SK-N-SH (cell line): ENCODE data around the gene AACS. TPM values are rescaled to one million over a fixed set of nuclear protein-coding genes. Genes with fewer than 3 reads are reported as not detected.

Experiments
- CTCF ChIA-PET: fragments of 300-600, 350-600 bp; formaldehyde crosslinking; extraction: SDS; loops from one replicate; lab custom pipeline; 2021; lab: Yijun Ruan, JAX
- POLR2A ChIA-PET: fragments of 350-600 bp; sonication (Branson Sonifier 250); formaldehyde crosslinking; extraction: SDS; loops from one replicate; lab custom pipeline; 2020; ENCODE audit warnings: antibody characterized with exemption, inconsistent platforms; lab: Yijun Ruan, JAX
- DNase-seq: peaks from one replicate; pipeline ENCODE4 v3.0.0; 2012
- H2AFZ ChIP-seq: fragments of 200-600 bp; sonication (generic); 2 replicates; pipeline ENCODE4 v1.8.1; 2016; ENCODE audit warnings: antibody characterized with exemption, mild to moderate bottlenecking, low read depth
- H3F3A ChIP-seq: fragments of 200-600 bp; sonication (generic); replicated peaks from 2 replicates; pipeline ENCODE3; 2016; ENCODE audit warnings: antibody characterized with exemption, mild to moderate bottlenecking; ENCODE audit not compliant: insufficient read depth
- H3K27ac ChIP-seq, 2 experiments: fragments of 200-500 bp in 1 of 2; fragments of 200-600 bp in 1 of 2; sonication (Bioruptor generic) in 1 of 2; sonication (generic), shearing (Covaris generic) in 1 of 2; 2 replicates each; pipeline versions ENCODE4 v1.5.1 to v1.6.1; 2014 to 2016; ENCODE audit warnings: low read depth in 2 of 2, inconsistent platforms in 1 of 2, low read length in 1 of 2, mild to moderate bottlenecking in 1 of 2, mixed read lengths in 1 of 2
- H3K27me3 ChIP-seq: fragments of 200-600 bp; sonication (generic), shearing (Covaris generic); 2 replicates; pipeline ENCODE4 v1.6.1; 2016; ENCODE audit warnings: mixed run types; ENCODE audit not compliant: insufficient read depth
- H3K36me3 ChIP-seq, 2 experiments: fragments of 200-500 bp in 1 of 2; fragments of 200-600 bp in 1 of 2; sonication (Bioruptor generic) in 1 of 2; sonication (generic) in 1 of 2; replicated peaks in 1 of 2; 2 replicates each; pipeline versions ENCODE3 to v1.5.1; 2014 to 2016; ENCODE audit warnings: low read length in 1 of 2, mild to moderate bottlenecking in 1 of 2; ENCODE audit not compliant: insufficient read depth in 2 of 2, control insufficient read depth in 1 of 2
- H3K4me1 ChIP-seq, 2 experiments: fragments of 200-500 bp in 1 of 2; fragments of 200-600 bp in 1 of 2; sonication (Bioruptor generic) in 1 of 2; sonication (generic), shearing (Covaris generic) in 1 of 2; 2 replicates each; pipeline versions ENCODE4 v1.5.1 to v1.6.1; 2014 to 2016; ENCODE audit warnings: low read depth in 1 of 2, low read length in 1 of 2, mixed run types in 1 of 2; ENCODE audit not compliant: insufficient read depth in 2 of 2, control insufficient read depth in 1 of 2
- H3K4me2 ChIP-seq: fragments of 200-600 bp; sonication (generic), shearing (Covaris generic); 2 replicates; pipeline ENCODE4 v1.6.1; 2017; ENCODE audit warnings: mixed run types
- H3K4me3 ChIP-seq, 2 experiments: fragments of 200-500 bp in 1 of 2; fragments of 200-600 bp in 1 of 2; sonication (Bioruptor generic) in 1 of 2; sonication (generic), shearing (Covaris generic) in 1 of 2; 2 replicates each; pipeline versions ENCODE4 v1.5.1 to v1.8.1; 2014 to 2016; ENCODE audit warnings: low read depth in 2 of 2, inconsistent platforms in 1 of 2, low read length in 1 of 2, mild to moderate bottlenecking in 1 of 2, mixed read lengths in 1 of 2, moderate library complexity in 1 of 2
- H3K79me2 ChIP-seq: fragments of 200-600 bp; sonication (generic); 2 replicates; pipeline ENCODE4 v1.8.1; 2017; ENCODE audit warnings: mild to moderate bottlenecking; ENCODE audit not compliant: insufficient read depth
- H3K9ac ChIP-seq: fragments of 200-600 bp; sonication (generic); 2 replicates; pipeline ENCODE4 v1.6.1; 2017; ENCODE audit warnings: mixed run types
- H3K9me2 ChIP-seq: fragments of 200-600 bp; sonication (generic); 2 replicates; pipeline ENCODE4 v1.6.1; 2017; ENCODE audit warnings: mixed run types
- H3K9me3 ChIP-seq: fragments of 200-600 bp; sonication (generic); 2 replicates; pipeline ENCODE4 v1.6.1; 2017; ENCODE audit warnings: mixed run types, mild to moderate bottlenecking, moderate library complexity
- H4K20me1 ChIP-seq: fragments of 200-600 bp; sonication (generic); 2 replicates; pipeline ENCODE4 v1.6.1; 2017; ENCODE audit warnings: mild to moderate bottlenecking, mixed run types; ENCODE audit not compliant: insufficient read depth
- ELF1 ChIP-seq: IDR thresholded peaks from 2 replicates; pipeline ENCODE4 v1.4.0; 2012
- FOSL2 ChIP-seq: IDR thresholded peaks from 2 replicates; pipeline ENCODE4 v1.4.0; 2012; ENCODE audit warnings: low read depth, mild to moderate bottlenecking, moderate library complexity, borderline replicate concordance
- MXI1 ChIP-seq: IDR thresholded peaks from 2 replicates; pipeline ENCODE4 v1.6.1; 2012; ENCODE audit warnings: mild to moderate bottlenecking, low read depth, low read length, improper control_type of control experiment
- NRF1 ChIP-seq: IDR thresholded peaks from 2 replicates; pipeline ENCODE4 v1.6.1; 2012; ENCODE audit warnings: low read depth, mild to moderate bottlenecking, low read length
- RCOR1 ChIP-seq: fragments of 150-350 bp; IDR thresholded peaks from 2 replicates; pipeline ENCODE4 v1.6.1; 2017; ENCODE audit warnings: antibody characterized with exemption, low read length
- RFX5 ChIP-seq: IDR thresholded peaks from 2 replicates; pipeline ENCODE4 v1.6.1; 2012; ENCODE audit warnings: mild to moderate bottlenecking, improper control_type of control experiment, low read length
- TEAD4 ChIP-seq: IDR thresholded peaks from 2 replicates; pipeline ENCODE4 v1.4.0; 2012; ENCODE audit warnings: mild to moderate bottlenecking, borderline replicate concordance; ENCODE audit not compliant: insufficient read depth
- YY1 ChIP-seq: IDR thresholded peaks from 2 replicates; pipeline ENCODE4 v1.4.0; 2012; ENCODE audit warnings: low read depth, mild to moderate bottlenecking
- ZBTB33 ChIP-seq: IDR thresholded peaks from 2 replicates; pipeline ENCODE4 v1.4.0; 2012; ENCODE audit warnings: low read depth, borderline replicate concordance
- WGBS: methylation state at CpG from one replicate; pipeline ENCODE4 v1.1.6; 2017; ENCODE audit warnings: low lambda C conversion rate; 5-methylcytosine and 5-hydroxymethylcytosine counted together
- polyA plus RNA-seq, 3 experiments: library from polyadenylated mRNA; depleted of rRNA; stranded (reverse); fragments of >200 nt; gene quantifications; 2 replicates each; pipeline ENCODE4 v1.2.3, GENCODE V29; 2012
- TF ChIP-seq, protein P1 (sequence below): IDR thresholded peaks from 2 replicates; pipeline ENCODE4; 2012
- TF ChIP-seq, protein P2 (sequence below): fragments of 200-600 bp; sonication (generic); IDR thresholded peaks from 2 replicates; pipeline ENCODE4 v1.6.1; 2017; ENCODE audit warnings: antibody characterized with exemption, mild to moderate bottlenecking, moderate library complexity

AACS gene
- polyA plus RNA-seq, 1 of the 3 experiments (the other 2 are of a cell fraction): 17.3 TPM

DNA sequence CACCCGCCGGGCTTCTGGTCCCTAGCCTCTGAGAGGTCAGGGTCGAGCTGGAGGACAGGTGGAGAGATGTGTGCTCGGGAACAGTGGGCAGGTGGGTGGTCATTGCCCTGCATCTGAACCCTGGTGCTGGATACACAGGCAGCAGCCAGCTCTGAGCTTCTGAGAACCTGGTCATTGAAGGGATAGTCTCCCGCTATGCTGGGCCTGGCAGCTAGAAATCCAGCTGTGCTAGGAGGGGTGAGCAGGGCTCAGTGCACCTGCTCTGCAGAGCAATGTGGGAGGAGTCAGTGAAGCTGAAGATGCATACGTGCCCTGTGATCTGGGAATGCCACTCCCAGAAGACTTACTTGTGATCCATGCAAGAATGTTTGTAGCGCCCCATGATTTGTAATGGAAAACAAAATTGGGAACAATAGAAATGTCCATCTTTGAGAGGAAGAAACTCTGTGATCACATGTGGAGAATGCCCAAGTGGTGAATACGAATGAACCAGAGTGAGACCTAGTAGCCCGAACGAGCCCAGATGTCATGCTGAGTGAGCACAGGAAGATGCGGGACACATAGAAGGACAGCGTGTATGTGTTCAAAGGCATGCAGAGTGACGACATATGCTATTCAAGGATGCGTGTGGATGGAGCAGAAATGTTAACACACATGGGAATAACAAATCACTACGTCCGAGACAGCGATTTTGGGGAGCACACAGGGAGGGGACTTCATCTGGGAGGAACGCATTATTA lies 63.4 kb downstream of the AACS start:
- no peaks in the 10 kb centered on the region for H3K79me2 ChIP-seq
- no peaks in the 10 kb centered on the region for H4K20me1 ChIP-seq
- no peak overlapping the region for H3K9ac ChIP-seq
- no peaks in the 10 kb centered on the region for H3F3A ChIP-seq
- WGBS: 96% methylated on average over 15 of the region's 18 CpGs
- H3K4me1 ChIP-seq: peaks cover 0 to 18% of the 10 kb centered on the region in 2 experiments; a peak in 1 of 4 replicates
- H3K9me2 ChIP-seq: no peaks in the 10 kb centered on the region
- no peak overlapping the region for H3K27ac ChIP-seq
- no peak overlapping the region for H2AFZ ChIP-seq
- no peak overlapping the region for H3K4me3 ChIP-seq
- no peaks in the 10 kb centered on the region for H3K27me3 ChIP-seq
- CTCF ChIA-PET: no interaction called here
- DNase-seq: no peak
- H3K4me2 ChIP-seq: no peak overlapping the region
- peaks cover 0 to 11% of the 10 kb centered on the region in 2 experiments for H3K36me3 ChIP-seq
- POLR2A ChIA-PET: no interaction called here
- H3K9me3 ChIP-seq: no peaks in the 10 kb centered on the region
- TF ChIP-seq TEAD4: no peak
- TF ChIP-seq MXI1: no peak
- no peak for TF ChIP-seq ZBTB33
- TF ChIP-seq YY1: no peak
- no peak for TF ChIP-seq FOSL2
- TF ChIP-seq RCOR1: no peak

DNA sequence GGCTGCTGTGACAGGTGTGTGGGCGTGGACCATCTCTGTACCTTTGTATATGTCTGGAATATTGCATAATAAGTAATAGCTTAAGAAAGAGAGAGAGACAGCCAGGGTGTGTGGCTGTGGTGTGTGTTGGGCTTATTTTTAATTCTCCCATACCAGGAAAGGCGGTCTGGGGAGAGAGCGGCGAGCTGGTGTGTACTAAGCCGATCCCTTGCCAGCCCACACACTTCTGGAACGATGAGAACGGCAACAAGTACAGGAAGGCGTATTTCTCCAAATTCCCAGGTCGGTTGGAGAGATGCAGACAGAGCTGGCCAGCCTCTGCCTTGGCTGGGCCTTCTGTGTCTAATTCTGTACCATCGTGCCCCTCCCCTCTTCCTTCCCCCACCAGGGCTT lies 63.9 kb downstream of the AACS start:
- no peak for DNase-seq
- no peaks in the 10 kb centered on the region for H4K20me1 ChIP-seq

More for the DNA sequence above, 63.9 kb downstream of the AACS start:
- Histone ChIP-seq H3K9me2 (no peaks in the 10 kb centered on the region), H3K27ac (no peak overlapping the region), H3K27me3 (no peaks in the 10 kb centered on the region)
- POLR2A ChIA-PET: no interaction called here
- TF ChIP-seq, protein P1, sequence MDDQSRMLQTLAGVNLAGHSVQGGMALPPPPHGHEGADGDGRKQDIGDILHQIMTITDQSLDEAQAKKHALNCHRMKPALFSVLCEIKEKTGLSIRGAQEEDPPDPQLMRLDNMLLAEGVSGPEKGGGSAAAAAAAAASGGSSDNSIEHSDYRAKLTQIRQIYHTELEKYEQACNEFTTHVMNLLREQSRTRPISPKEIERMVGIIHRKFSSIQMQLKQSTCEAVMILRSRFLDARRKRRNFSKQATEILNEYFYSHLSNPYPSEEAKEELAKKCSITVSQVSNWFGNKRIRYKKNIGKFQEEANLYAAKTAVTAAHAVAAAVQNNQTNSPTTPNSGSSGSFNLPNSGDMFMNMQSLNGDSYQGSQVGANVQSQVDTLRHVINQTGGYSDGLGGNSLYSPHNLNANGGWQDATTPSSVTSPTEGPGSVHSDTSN: no peak
- no peak for TF ChIP-seq RFX5
- no peak for TF ChIP-seq ELF1
- no peak for TF ChIP-seq FOSL2
- TF ChIP-seq, protein P2, sequence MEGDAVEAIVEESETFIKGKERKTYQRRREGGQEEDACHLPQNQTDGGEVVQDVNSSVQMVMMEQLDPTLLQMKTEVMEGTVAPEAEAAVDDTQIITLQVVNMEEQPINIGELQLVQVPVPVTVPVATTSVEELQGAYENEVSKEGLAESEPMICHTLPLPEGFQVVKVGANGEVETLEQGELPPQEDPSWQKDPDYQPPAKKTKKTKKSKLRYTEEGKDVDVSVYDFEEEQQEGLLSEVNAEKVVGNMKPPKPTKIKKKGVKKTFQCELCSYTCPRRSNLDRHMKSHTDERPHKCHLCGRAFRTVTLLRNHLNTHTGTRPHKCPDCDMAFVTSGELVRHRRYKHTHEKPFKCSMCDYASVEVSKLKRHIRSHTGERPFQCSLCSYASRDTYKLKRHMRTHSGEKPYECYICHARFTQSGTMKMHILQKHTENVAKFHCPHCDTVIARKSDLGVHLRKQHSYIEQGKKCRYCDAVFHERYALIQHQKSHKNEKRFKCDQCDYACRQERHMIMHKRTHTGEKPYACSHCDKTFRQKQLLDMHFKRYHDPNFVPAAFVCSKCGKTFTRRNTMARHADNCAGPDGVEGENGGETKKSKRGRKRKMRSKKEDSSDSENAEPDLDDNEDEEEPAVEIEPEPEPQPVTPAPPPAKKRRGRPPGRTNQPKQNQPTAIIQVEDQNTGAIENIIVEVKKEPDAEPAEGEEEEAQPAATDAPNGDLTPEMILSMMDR: no peak
- TF ChIP-seq NRF1: no peak
- TF ChIP-seq, all 33 proteins: peak for 0
- Histone ChIP-seq H3K9me3 (no peaks in the 10 kb centered on the region), H3F3A (no peaks in the 10 kb centered on the region), H3K9ac (no peak overlapping the region), H3K36me3 (peaks cover 0 to 12% of the 10 kb centered on the region in 2 experiments), H3K79me2 (no peaks in the 10 kb centered on the region), H3K4me2 (no peak overlapping the region), H3K4me3 (no peak overlapping the region), H2AFZ (no peak overlapping the region), H3K4me1 (peaks cover 0 to 18% of the 10 kb centered on the region in 2 experiments; a peak in 1 of 4 replicates)
- CTCF ChIA-PET: no interaction called here
- WGBS: 86% methylated on average over 10 of the region's 10 CpGs
